GM12873 (cell line): ENCODE results near the gene BSN.
A peak's percentile ranks its signal among the peaks of the same experiment; 100 is the strongest.

ENCODE experiments used
- TF ChIP-seq, protein P1 (sequence below): IDR thresholded peaks from 2 replicates; pipeline ENCODE4 v1.5.1; 2012; ENCODE audit warnings: low read depth, mild to moderate bottlenecking, moderate library complexity, low read length, control low read depth; ENCODE audit not compliant: insufficient read depth; ENCODE audit errors: missing control alignments

The BSN gene

DNA sequence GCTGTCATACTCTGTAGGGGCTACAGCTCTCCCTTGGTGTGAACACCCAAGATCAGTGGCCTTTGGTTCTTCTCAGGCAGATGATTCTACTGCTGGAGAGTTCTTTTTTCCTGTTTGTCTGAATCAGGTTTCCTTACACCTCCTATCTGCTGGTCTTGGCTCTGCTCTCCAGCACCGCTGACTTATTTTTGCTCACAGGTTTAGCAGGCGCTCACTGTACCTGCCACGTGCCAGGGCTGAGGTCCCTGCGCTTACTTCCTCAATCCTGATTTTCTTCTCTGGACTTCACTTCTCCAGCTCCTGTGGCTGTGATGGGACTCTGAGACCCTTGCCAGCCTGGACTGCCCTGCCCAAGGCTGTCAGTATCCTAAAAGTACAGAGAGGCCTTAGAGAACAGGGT lies 9.5 kb downstream of the BSN start:
- TF ChIP-seq, protein P1, sequence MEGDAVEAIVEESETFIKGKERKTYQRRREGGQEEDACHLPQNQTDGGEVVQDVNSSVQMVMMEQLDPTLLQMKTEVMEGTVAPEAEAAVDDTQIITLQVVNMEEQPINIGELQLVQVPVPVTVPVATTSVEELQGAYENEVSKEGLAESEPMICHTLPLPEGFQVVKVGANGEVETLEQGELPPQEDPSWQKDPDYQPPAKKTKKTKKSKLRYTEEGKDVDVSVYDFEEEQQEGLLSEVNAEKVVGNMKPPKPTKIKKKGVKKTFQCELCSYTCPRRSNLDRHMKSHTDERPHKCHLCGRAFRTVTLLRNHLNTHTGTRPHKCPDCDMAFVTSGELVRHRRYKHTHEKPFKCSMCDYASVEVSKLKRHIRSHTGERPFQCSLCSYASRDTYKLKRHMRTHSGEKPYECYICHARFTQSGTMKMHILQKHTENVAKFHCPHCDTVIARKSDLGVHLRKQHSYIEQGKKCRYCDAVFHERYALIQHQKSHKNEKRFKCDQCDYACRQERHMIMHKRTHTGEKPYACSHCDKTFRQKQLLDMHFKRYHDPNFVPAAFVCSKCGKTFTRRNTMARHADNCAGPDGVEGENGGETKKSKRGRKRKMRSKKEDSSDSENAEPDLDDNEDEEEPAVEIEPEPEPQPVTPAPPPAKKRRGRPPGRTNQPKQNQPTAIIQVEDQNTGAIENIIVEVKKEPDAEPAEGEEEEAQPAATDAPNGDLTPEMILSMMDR: no peak

DNA sequence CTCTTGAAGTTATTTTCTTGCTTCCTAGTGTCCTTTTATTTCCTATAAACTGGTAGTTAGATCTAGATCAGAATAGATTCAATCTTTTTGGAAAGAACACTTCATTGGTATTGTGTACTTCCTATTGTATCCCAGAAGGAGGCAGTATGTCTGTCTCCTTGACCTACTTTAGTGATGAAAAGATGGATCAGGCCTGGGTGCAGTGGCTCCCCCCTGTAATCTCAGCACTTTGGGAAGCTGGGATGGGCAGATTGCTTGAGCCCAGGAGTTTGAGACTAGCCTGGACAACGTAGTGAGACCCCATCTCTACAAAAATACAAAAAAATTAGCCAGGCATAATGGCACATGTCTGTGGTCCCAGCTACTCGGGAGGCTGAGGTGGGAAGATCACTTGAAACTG lies 12.0 kb downstream of the BSN start:
- TF ChIP-seq, protein P1: peak; percentile 47

DNA sequence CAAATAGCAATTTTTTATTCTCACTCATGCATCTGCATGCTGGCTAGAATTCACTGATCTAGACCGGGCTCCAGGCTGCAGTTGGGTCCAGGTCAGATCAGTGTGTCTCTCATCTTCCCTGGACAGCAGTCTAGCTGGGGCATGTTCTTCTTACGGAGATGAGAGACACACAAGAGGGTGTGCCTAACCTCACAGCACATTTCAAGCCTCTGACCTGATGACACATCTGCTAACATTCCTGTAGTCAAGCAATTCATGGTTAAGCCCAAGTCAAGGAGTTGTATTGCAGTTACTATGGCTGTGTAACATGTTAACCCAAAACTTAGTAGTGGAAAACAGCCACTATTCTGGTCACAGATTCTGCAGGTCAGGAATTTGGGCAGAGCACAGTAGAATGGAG lies 13.1 kb downstream of the BSN start:
- TF ChIP-seq, protein P1: no peak

DNA sequence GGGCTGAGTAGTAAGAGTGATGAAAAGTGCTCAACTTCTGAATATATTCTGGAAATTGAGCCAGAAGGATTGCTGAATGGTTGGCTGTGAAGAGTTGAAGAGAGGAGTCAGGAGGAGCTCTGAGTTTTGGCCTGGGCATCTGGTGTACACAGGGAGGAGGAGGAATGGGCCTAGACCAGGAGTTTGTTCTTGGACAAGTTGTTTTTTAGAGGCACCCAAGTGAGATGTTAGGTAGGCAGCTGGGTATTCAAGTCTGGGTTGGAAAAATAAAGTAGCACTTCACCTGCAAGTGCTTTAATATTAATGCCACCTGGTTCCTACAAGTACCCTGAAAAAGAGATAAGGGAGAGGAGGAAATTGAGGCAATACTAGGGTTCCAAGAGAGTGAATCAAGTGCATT lies 14.7 kb downstream of the BSN start:
- TF ChIP-seq, protein P1: no peak

DNA sequence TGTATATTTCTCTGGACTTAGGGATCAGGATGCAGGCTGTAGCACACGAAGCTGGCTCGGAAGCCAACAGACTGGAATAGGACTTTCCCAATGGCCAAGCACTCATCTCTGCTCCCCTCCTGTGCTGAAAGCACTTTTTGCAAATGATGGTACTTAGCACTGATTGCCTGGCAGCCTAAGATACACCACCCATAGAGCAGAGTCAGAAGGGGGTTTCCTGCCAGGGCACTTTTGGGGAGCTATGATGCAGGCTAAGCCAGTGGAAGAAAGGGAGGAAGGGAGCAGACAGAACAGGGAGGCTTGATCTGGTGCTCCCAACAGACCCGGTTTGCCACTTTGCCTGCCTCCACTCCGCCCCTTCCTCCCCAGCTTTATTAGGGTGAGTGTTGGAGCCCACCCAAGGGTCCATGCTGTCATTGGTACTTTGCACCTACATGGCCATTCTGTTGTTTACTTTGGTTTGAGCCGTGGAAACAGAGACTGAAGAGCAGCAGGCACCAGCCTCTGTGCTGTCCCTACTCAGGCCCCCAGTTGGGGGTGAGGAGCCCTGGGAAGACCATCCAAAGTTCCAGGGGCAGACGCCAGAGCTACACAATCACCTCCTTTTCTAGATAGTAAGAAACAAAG lies 15.9 kb downstream of the BSN start:
- TF ChIP-seq, protein P1: no peak

DNA sequence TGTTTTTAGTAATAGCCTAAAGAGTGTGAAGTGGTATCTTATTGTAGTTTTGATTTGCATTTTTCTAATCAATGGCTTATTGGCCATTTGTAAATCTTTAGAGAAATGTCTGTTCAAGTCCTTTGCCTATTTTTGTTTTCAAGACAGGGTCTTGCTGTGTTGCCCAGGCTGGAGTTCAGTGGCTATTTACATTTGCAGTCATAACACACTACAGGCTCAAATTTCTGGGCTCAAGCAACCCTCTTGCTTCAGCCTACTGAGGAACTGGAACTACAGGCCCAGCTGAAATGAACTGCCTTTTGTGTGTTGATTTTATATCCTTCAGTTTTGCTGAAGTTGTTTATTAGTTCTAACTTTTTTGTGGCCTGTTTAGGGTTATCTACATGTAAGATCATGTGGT lies 27.9 kb downstream of the BSN start:
- TF ChIP-seq, protein P1: no peak

DNA sequence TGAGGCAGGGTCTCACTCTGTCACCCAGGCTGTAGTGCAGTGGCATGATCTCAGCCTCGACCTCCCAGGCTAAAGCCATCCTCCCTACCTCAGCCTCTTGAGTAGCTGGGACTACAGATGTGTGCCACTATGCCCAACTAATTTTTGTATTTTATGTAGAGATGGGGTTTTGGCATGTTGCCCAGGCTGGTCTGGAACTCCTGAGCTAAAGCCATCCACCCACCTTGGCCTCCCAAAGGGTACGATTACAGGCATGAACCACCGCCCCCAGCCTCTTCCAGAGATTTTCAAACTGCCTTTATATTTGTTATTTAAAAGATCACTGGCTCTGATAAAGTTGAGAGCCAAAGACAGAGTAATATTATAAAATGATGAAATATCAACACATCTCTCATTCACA lies 37.3 kb downstream of the BSN start:
- TF ChIP-seq, protein P1: no peak
